HG02981 (cell line): ENCODE data around the gene CACNA1B.
"Not testable (repeated sequence)": the region's sequence is repeated elsewhere in the genome, so short reads cannot be mapped to it uniquely, and the experiment has no call there.

Experiments used
- ATAC-seq: cut with Tn5 transposase; IDR thresholded peaks from one replicate; pipeline ENCODE4 v1.9.1; 2021; ENCODE audit warnings: mild to moderate bottlenecking, moderate library complexity; ENCODE audit not compliant: unreplicated experiment

Gene CACNA1B

GRCh38 chr9:138010861-138011260 lies 133.3 kb downstream of the CACNA1B start:
- ATAC-seq = no peak

GRCh38 chr9:138011951-138012500 lies 134.4 kb downstream of the CACNA1B start:
- ATAC-seq = no peak

GRCh38 chr9:138013273-138013672 lies 135.7 kb downstream of the CACNA1B start:
- ATAC-seq = no peak

- ATAC-seq = no peak
Observed at GRCh38 chr9:138013836-138014562, 136.4 kb downstream of the CACNA1B start.

GRCh38 chr9:138014563-138014945 lies 137.0 kb downstream of the CACNA1B start:
- ATAC-seq = no peak

GRCh38 chr9:138015021-138015829 lies 137.6 kb downstream of the CACNA1B start:
- ATAC-seq = no peak

- ATAC-seq = no peak
Observed at GRCh38 chr9:138016406-138017187, 139.0 kb downstream of the CACNA1B start.

- ATAC-seq = no peak
Observed at GRCh38 chr9:138017200-138017599, 139.6 kb downstream of the CACNA1B start.

- not testable (repeated sequence) for ATAC-seq
Observed at GRCh38 chr9:138019514-138019913, 141.9 kb downstream of the CACNA1B start.

GRCh38 chr9:138020120-138020794 lies 142.7 kb downstream of the CACNA1B start:
- no peak for ATAC-seq

GRCh38 chr9:138020795-138021182 lies 143.2 kb downstream of the CACNA1B start:
- ATAC-seq = no peak

- ATAC-seq = no peak
Observed at GRCh38 chr9:138021251-138022056, 143.9 kb downstream of the CACNA1B start.

GRCh38 chr9:138022121-138022741 lies 144.6 kb downstream of the CACNA1B start:
- no peak for ATAC-seq

GRCh38 chr9:138022756-138023393 lies 145.3 kb downstream of the CACNA1B start:
- ATAC-seq = no peak

GRCh38 chr9:138023394-138024124 lies 146.0 kb downstream of the CACNA1B start:
- no peak for ATAC-seq

- ATAC-seq = no peak
Observed at GRCh38 chr9:138024131-138024530, 146.5 kb downstream of the CACNA1B start.

- ATAC-seq = no peak
Observed at GRCh38 chr9:138024831-138025291, 147.3 kb downstream of the CACNA1B start.

- ATAC-seq = no peak
Observed at GRCh38 chr9:138025417-138025816, 147.8 kb downstream of the CACNA1B start.
